ENCODE data around the gene ALPK3. TPM values are rescaled to one million over a fixed set of nuclear protein-coding genes. Genes with fewer than 3 reads are reported as not detected.

Gene ALPK3
- total RNA-seq, 4 donors from 2014 or later = 0.18 to 7.0 (median 0.68) TPM

- no peaks in the 10 kb centered on the region for H3K27me3 ChIP-seq
- peaks cover 0 to 2% (median 0%) of the 10 kb centered on the region in 4 donors for H3K4me1 ChIP-seq
- peak within 1 kb of the TSS in 3 of 4 donors; percentile 46 to 77 (median 67) for H3K27ac ChIP-seq
- H3K9me3 ChIP-seq = no peaks in the 10 kb centered on the region
- TF ChIP-seq CTCF (IDR thresholded peaks at IDR 0.05) (peak in 2 of 6 experiments; percentile 17 to 24), POLR2A (IDR thresholded peaks at IDR 0.05) (peak; percentile 74)
- no peaks in the 10 kb centered on the region for H3K36me3 ChIP-seq
- H3K4me3 ChIP-seq = peak within 1 kb of the TSS in 2 of 4 donors; percentile 39 to 50
- DNase-seq = peak in 2 of 3 donors; percentile 81 to 87
Observed at GRCh38 chr15:84883916-84884781, 67.0 kb downstream of the ALPK3 start, which contains the start of gene SLC28A1. Gene SLC28A1, plus strand, starts transcription at chr15:84884662. Its CDS starts 3,099 bp downstream, at chr15:84887761.

DNA sequence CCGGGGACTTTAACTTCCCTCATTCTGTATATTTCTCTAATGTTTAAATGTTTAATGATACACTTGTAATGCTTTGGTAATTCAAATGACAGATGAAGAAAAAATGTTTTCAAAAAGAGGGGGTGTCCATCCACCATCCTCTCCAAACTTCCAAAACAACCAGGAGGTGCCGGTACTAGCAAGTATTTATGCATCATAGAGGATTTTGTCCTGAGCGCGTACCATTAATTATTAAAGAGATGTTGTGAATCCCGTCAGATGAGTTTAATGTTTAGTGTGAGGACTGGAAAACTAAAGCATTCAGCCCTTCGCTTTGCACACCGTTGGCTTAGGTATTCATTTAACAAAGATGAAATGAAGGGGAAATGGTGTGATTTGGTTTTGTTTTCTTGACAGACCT is 68.6 kb downstream of the ALPK3 start:
- no peak for DNase-seq
- Histone ChIP-seq H3K9me3 (no peaks in the 10 kb centered on the region), H3K4me3 (peak overlapping the region in 2 of 4 donors; percentile 39 to 50), H3K4me1 (peaks cover 0 to 2% (median 0%) of the 10 kb centered on the region in 4 donors), H3K27ac (peak overlapping the region in 2 of 4 donors; percentile 67 to 80), H3K36me3 (peaks cover 0 to 4% (median 0%) of the 10 kb centered on the region in 3 donors), H3K27me3 (no peaks in the 10 kb centered on the region)
- TF ChIP-seq POLR2A (IDR thresholded peaks at IDR 0.05) = no peak
- no peak for TF ChIP-seq CTCF (IDR thresholded peaks at IDR 0.05)

DNA sequence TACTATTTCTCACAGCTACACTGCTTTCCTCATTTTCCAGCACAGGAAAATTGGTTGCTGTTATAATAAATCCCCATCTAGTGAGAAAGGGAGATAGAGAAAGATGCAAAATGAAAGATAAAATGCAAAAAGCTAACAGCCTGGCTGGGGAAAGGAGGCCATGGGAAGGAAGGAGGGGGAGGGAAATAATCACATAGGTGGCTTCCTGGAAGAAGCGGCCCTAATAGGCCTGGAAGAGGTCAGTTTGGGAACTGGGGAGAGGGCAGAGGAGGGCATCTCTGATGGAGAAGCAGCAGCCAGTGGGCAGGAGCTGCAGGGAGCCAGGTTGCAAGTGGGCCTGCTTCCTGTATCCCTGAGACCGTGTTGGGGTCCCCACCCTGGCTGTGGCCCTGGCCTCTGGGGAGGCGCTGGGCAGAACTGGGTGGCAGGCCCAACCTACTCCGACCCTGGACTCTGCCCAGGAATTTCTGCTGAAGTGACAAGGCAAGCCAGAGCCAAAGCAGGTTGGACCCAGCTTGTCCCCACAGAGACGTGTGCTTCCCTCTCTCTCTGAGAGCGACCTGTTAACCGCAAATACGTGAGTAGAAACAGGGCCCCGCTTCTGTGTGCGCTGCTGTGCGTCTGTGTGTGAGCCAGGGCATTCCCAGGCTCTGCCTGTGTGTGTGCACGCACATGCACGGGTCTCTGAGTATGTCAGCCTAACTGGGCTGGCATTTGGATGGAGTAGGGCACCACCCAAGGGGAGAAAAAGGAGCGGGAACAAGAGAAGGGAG is 69.2 kb downstream of the ALPK3 start:
- H3K36me3 ChIP-seq = peaks cover 0 to 4% (median 0%) of the 10 kb centered on the region in 3 donors
- peak in 2 of 3 donors; percentile 75 to 76 for DNase-seq
- peak overlapping the region in 2 of 4 donors; percentile 67 to 80 for H3K27ac ChIP-seq
- H3K9me3 ChIP-seq = no peaks in the 10 kb centered on the region
- H3K4me3 ChIP-seq = peak overlapping the region in 2 of 4 donors; percentile 39 to 50
- H3K27me3 ChIP-seq = no peaks in the 10 kb centered on the region
- H3K4me1 ChIP-seq = peaks cover 0 to 2% (median 1%) of the 10 kb centered on the region in 4 donors
- TF ChIP-seq POLR2A (IDR thresholded peaks at IDR 0.05) = peak; percentile 64 to 76
- no peak for TF ChIP-seq CTCF (IDR thresholded peaks at IDR 0.05)

DNA sequence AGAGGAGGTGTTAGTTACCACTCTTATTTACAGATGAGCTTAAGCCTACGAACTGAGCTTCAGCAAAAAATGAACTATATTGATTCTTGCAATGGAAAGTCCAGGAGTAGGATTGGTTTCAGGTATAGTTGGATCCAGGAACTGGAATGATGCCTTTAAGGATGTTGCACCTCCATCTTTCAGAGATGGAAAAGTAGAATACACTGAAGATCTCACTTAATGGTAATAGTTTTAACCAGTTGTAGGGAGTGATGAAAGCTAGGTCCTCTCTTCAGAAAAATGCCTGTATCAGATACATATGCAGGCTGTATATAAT is 69.8 kb downstream of the ALPK3 start:
- Histone ChIP-seq H3K27ac (peak overlapping the region in 2 of 4 donors; percentile 67 to 80), H3K36me3 (peaks cover 0 to 4% (median 0%) of the 10 kb centered on the region in 3 donors), H3K27me3 (no peaks in the 10 kb centered on the region), H3K4me1 (peaks cover 0 to 4% (median 1%) of the 10 kb centered on the region in 4 donors), H3K9me3 (no peaks in the 10 kb centered on the region), H3K4me3 (peak overlapping the region in 2 of 4 donors; percentile 39 to 50)
- TF ChIP-seq CTCF (IDR thresholded peaks at IDR 0.05) = no peak
- no peak for TF ChIP-seq POLR2A (IDR thresholded peaks at IDR 0.05)
- DNase-seq = no peak

DNA sequence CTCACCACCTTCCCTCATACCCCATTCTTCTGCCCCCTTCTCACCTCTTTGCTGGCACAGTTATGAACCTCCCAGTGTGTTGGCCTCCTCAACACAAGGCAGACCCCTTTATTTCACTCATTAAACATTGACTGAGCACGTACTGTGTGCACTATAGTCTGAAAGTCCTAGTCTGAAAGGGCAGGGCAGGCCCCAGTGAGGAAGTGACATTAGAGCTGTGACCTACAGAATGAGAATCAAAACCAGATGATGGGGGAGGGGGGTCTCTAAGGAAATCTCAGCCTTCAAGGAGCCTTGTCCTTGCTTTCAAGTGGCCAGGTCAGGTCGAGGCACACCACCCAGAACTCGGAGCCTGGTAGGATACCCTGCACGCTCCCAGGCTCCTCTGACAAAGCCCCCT is 70.8 kb downstream of the ALPK3 start:
- Histone ChIP-seq H3K36me3 (peaks cover 0 to 4% (median 0%) of the 10 kb centered on the region in 3 donors), H3K4me1 (peaks cover 0 to 4% (median 1%) of the 10 kb centered on the region in 4 donors), H3K9me3 (no peaks in the 10 kb centered on the region), H3K27ac (peak overlapping the region in 1 of 4 donors; percentile 80), H3K4me3 (peak overlapping the region in 2 of 4 donors; percentile 39 to 50), H3K27me3 (no peaks in the 10 kb centered on the region)
- no peak for TF ChIP-seq CTCF (IDR thresholded peaks at IDR 0.05)
- no peak for TF ChIP-seq POLR2A (IDR thresholded peaks at IDR 0.05)
- no peak for DNase-seq

Data from Peyer's patch (tissue), 4 donors.